Gastroesophageal sphincter (tissue), 4 donors: ENCODE measurements around the gene TUBGCP3. TPM values are rescaled to one million over a fixed set of nuclear protein-coding genes. Genes with fewer than 3 reads are reported as not detected.
"Not testable (repeated sequence)": the region's sequence is repeated elsewhere in the genome, so short reads cannot be mapped to it uniquely, and the experiment has no call there.

ENCODE experiments used
- ATAC-seq: fragments of 150-250 bp; one replicate; pipeline ENCODE4 v1.9.1; 2016; ENCODE audit warnings: mild to moderate bottlenecking, moderate library complexity
- H3K27ac ChIP-seq, 4 donors: fragments of 200-600 bp; sonication (generic) in 3 of 4; 1 replicate in 3 of 4; 2 replicates in 1 of 4; pipeline ENCODE4 v1.5.1; 2016 to 2019
- H3K27me3 ChIP-seq: fragments of 200-600 bp; sonication (generic); one replicate; pipeline ENCODE4 v1.5.1; 2019
- H3K36me3 ChIP-seq, 2 donors: fragments of 200-600 bp; sonication (generic); one replicate each; pipeline ENCODE4 v1.5.1; 2019; ENCODE audit warnings: control low read depth in 1 of 2
- H3K4me1 ChIP-seq, 3 donors: fragments of 200-600 bp; sonication (generic); 1 replicate in 2 of 3; 2 replicates in 1 of 3; pipeline ENCODE4 v1.5.1; 2016 to 2019; ENCODE audit warnings: control low read depth in 2 of 3
- H3K4me3 ChIP-seq, 2 donors: fragments of 200-600 bp; sonication (generic); one replicate each; pipeline ENCODE4 v1.5.1; 2019; ENCODE audit warnings: mild to moderate bottlenecking in 1 of 2, moderate library complexity in 1 of 2
- H3K9me3 ChIP-seq, 3 donors: fragments of 200-600 bp; sonication (generic); one replicate each; pipeline ENCODE4 v1.5.1; 2017 to 2019; ENCODE audit warnings: control low read depth in 2 of 3
- CTCF ChIP-seq, 4 experiments: fragments of 200-600 bp in 2 of 4; fragments of 450-650 bp in 2 of 4; sonication (generic) in 1 of 4; IDR thresholded peaks; one replicate each; pipeline ENCODE4 v1.5.1; 2017 to 2019; ENCODE audit warnings: antibody characterized with exemption in 4 of 4, mild to moderate bottlenecking in 2 of 4, moderate library complexity in 2 of 4
- EP300 ChIP-seq: sonication (generic); formaldehyde crosslinking; IDR thresholded peaks from one replicate; pipeline ENCODE4 v1.6.1; 2017; ENCODE audit warnings: antibody characterized with exemption, mild to moderate bottlenecking
- POLR2A ChIP-seq, 2 donors: fragments of 450-650 bp; IDR thresholded peaks; one replicate each; pipeline ENCODE4 v1.6.1; 2017; ENCODE audit warnings: antibody characterized with exemption in 2 of 2, mild to moderate bottlenecking in 2 of 2, moderate library complexity in 1 of 2
- POLR2AphosphoS5 ChIP-seq: sonication (generic); formaldehyde crosslinking; IDR thresholded peaks from one replicate; pipeline ENCODE4 v1.6.1; 2017; ENCODE audit warnings: antibody characterized with exemption
- WGBS, 2 donors: methylation state at CpG; one replicate each; pipeline ENCODE4 v1.1.5; 2018; ENCODE audit warnings: low coverage in 1 of 2; 5-methylcytosine and 5-hydroxymethylcytosine counted together
- total RNA-seq, 4 donors: library from RNA; depleted of rRNA; stranded (reverse); fragments of >200 nt; gene quantifications; one replicate each; pipeline ENCODE4 v1.1.0, GENCODE V29; 2016

TUBGCP3 gene
- total RNA-seq, 4 donors from 2014 or later: 25.6 to 37.8 (median 28.9) TPM

GRCh38 chr13:112558696-112559418 lies 29.1 kb downstream of the TUBGCP3 start:
- H3K27ac ChIP-seq: no peak overlapping the region
- no peak overlapping the region for H3K4me3 ChIP-seq
- no peaks in the 10 kb centered on the region for H3K9me3 ChIP-seq
- ATAC-seq: no peak
- H3K27me3 ChIP-seq: no peaks in the 10 kb centered on the region
- TF ChIP-seq POLR2AphosphoS5 (no peak), CTCF (IDR thresholded peaks at IDR 0.05) (no peak), POLR2A (IDR thresholded peaks at IDR 0.05) (no peak), EP300 (no peak)
- H3K36me3 ChIP-seq: peaks cover 0 to 82% of the 10 kb centered on the region in 2 donors
- H3K4me1 ChIP-seq: peaks cover 0 to 10% (median 0%) of the 10 kb centered on the region in 3 donors
- WGBS, 2 donors: 69 to 83% methylated on average over 6 to 8 of the region's 10 CpGs

DNA sequence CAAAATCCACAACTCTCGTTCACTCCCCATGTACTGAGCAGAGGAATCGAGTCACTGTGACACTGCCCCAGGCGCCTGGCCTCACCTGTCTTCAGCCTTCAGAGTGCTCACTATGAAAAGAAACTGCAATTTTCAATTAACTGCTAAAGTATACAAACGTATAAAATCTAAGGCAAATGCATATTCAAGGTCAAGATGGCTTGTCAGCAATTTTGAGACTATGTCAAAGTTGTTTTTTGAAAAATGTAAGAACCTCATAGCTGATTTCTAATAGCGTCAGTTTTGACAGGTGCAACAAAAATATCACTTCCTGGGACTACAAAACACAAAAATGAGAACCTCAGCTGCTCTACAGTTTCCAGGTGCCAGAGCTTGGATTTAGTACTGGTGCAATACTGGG lies 31.4 kb downstream of the TUBGCP3 start:
- no peak overlapping the region for H3K27ac ChIP-seq
- H3K36me3 ChIP-seq: peaks cover 0 to 86% of the 10 kb centered on the region in 2 donors
- WGBS, 2 donors: 90 to 93% methylated on average over 5 of the region's 5 CpGs
- no peak for ATAC-seq
- H3K4me3 ChIP-seq: no peak overlapping the region
- H3K9me3 ChIP-seq: no peaks in the 10 kb centered on the region
- no peaks in the 10 kb centered on the region for H3K27me3 ChIP-seq
- no peak for TF ChIP-seq CTCF (IDR thresholded peaks at IDR 0.05)
- peaks cover 0 to under 1% (median 0%) of the 10 kb centered on the region in 3 donors for H3K4me1 ChIP-seq

GRCh38 chr13:112554214-112554850 lies 33.6 kb downstream of the TUBGCP3 start:
- Histone ChIP-seq H3K27me3 (no peaks in the 10 kb centered on the region), H3K4me3 (no peak overlapping the region), H3K27ac (no peak overlapping the region), H3K9me3 (no peaks in the 10 kb centered on the region), H3K36me3 (peaks cover 0 to 98% of the 10 kb centered on the region in 2 donors), H3K4me1 (no peaks in the 10 kb centered on the region)
- WGBS, 2 donors: 87 to 91% methylated on average over 4 to 7 of the region's 7 CpGs
- no peak for ATAC-seq
- no peak for TF ChIP-seq POLR2AphosphoS5
- TF ChIP-seq EP300: no peak
- TF ChIP-seq POLR2A (IDR thresholded peaks at IDR 0.05): no peak
- no peak for TF ChIP-seq CTCF (IDR thresholded peaks at IDR 0.05)

DNA sequence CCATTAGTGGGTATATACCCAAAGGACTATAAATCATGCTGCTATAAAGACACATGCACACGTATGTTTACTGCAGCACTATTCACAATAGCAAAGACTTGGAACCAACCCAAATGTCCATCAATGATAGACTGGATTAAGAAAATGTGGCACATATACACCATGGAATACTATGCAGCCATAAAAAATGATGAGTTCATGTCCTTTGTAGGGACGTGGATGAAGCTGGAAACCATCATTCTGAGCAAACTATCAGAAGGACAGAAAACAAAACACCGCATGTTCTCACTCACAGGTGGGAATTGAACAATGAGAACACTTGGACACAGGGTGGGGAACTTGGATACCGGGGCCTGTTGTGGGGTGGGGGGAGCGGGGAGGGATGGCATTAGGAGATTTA lies 39.0 kb downstream of the TUBGCP3 start:
- not testable (repeated sequence) for ATAC-seq, H3K27me3 ChIP-seq, H3K9me3 ChIP-seq, H3K4me1 ChIP-seq, H3K4me3 ChIP-seq, H3K27ac ChIP-seq
- WGBS, 2 donors: 100% methylated on average over 2 of the region's 5 CpGs; no CpG with 5 or more reads in 1 of the 2 donors
- H3K36me3 ChIP-seq: peaks cover 0 to 95% of the 10 kb centered on the region in 2 donors

GRCh38 chr13:112545856-112546255 lies 42.1 kb downstream of the TUBGCP3 start:
- no peak for TF ChIP-seq CTCF (IDR thresholded peaks at IDR 0.05)
- no peak for TF ChIP-seq POLR2AphosphoS5
- no peak for TF ChIP-seq POLR2A (IDR thresholded peaks at IDR 0.05)
- no peak for TF ChIP-seq EP300
- no peak for ATAC-seq
- 52 to 63% methylated on average over 2 to 3 of the region's 3 CpGs for WGBS, 2 donors
- Histone ChIP-seq H3K27ac (no peak overlapping the region), H3K9me3 (no peaks in the 10 kb centered on the region), H3K27me3 (no peaks in the 10 kb centered on the region), H3K36me3 (peaks cover 0 to 68% of the 10 kb centered on the region in 2 donors), H3K4me1 (no peaks in the 10 kb centered on the region), H3K4me3 (no peak overlapping the region)
